Neural crest cell (in vitro differentiated cells): ENCODE results near the gene GIMAP6. TPM values are rescaled to one million over a fixed set of nuclear protein-coding genes. Genes with fewer than 3 reads are reported as not detected.

Experiments used
- total RNA-seq: library from RNA; stranded (reverse); gene quantifications from 2 replicates; pipeline ENCODE4 v1.2.1, GENCODE V29; 2021

GIMAP6 gene
- total RNA-seq, 1 donor from 2014 or later = not detected

Other genes starting within 250 kb of the GIMAP6 start
- not detected in 2 replicates for gene GIMAP8, start 181.8 kb downstream of the GIMAP6 start, total RNA-seq
- not detected in 2 replicates for gene GIMAP7, start 117.5 kb downstream of the GIMAP6 start, total RNA-seq
- gene GIMAP4, start 65.0 kb downstream of the GIMAP6 start, total RNA-seq = not detected in 2 replicates
- gene GIMAP2, start 53.3 kb upstream of the GIMAP6 start, total RNA-seq = not detected in 2 replicates
- not detected in 2 replicates for gene GIMAP1, start 84.2 kb upstream of the GIMAP6 start, total RNA-seq
- 0.19 TPM in 1 of 2 replicates, not detected in the other for gene GIMAP5, start 105.0 kb upstream of the GIMAP6 start, total RNA-seq
- 2.2 and 3.1 TPM in 2 replicates for gene TMEM176B, start 168.0 kb upstream of the GIMAP6 start, total RNA-seq
- 2.0 TPM in 2 replicates for gene TMEM176A, start 168.4 kb upstream of the GIMAP6 start, total RNA-seq
- not detected in 2 replicates for gene AOC1, start 220.1 kb upstream of the GIMAP6 start, total RNA-seq